A549 (cell line): ENCODE measurements around the gene TCF12.

Experiments used
- EHMT2 ChIP-seq: fragments of 200-600 bp; sonication (generic); IDR thresholded peaks from 2 replicates; pipeline ENCODE4 v1.6.1; 2016; ENCODE audit warnings: antibody characterized with exemption, low read depth, mild to moderate bottlenecking, moderate library complexity
- JUN ChIP-seq, 2 experiments: fragments of >200 bp; sonication (Bioruptor Twin); formaldehyde crosslinking; IDR thresholded peaks; 2 replicates in 1 of 2; 3 replicates in 1 of 2; pipeline ENCODE4 v1.6.1; 2016 to 2017
- KDM5A ChIP-seq: fragments of 200-600 bp; sonication (generic); IDR thresholded peaks from 2 replicates; pipeline ENCODE4 v1.6.1; 2016; ENCODE audit warnings: antibody characterized with exemption, mild to moderate bottlenecking
- MAZ ChIP-seq: fragments of 150-350 bp; IDR thresholded peaks from 2 replicates; pipeline ENCODE4 v1.6.1; 2014; ENCODE audit warnings: antibody characterized with exemption, low read depth, low read length, borderline replicate concordance
- NFE2L2 ChIP-seq: fragments of 150-350 bp; conservative IDR thresholded peaks from 2 replicates; pipeline ENCODE4 v1.6.1; 2014; ENCODE audit warnings: low read length
- SMC3 ChIP-seq: fragments of >200 bp; sonication (Bioruptor Twin); formaldehyde crosslinking; IDR thresholded peaks from 3 replicates; pipeline ENCODE4 v1.6.1; 2018; ENCODE audit warnings: inconsistent platforms
- ZSCAN20 ChIP-seq: fragments of 250-450 bp; sonication (Bioruptor Pico); IDR thresholded peaks from 2 replicates; pipeline ENCODE4 v1.8.0; 2022; ENCODE audit warnings: mild to moderate bottlenecking, moderate library complexity
- TF ChIP-seq, protein P1 (sequence below): fragments of >200 bp; sonication (Bioruptor Twin); formaldehyde crosslinking; IDR thresholded peaks from 3 replicates; pipeline ENCODE4 v1.5.1; 2016
- TF ChIP-seq, protein P2 (sequence below): IDR thresholded peaks from 2 replicates; pipeline ENCODE4 v1.6.1; 2012; ENCODE audit warnings: low read depth, borderline replicate concordance

- TF ChIP-seq EHMT2 (no peak), ZSCAN20 (CRISPR knock-in tag) (no peak), KDM5A (no peak), SMC3 (no peak), MAZ (no peak), NFE2L2 (no peak), JUN (IDR thresholded peaks at IDR 0.05) (no peak)
- TF ChIP-seq, protein P1, sequence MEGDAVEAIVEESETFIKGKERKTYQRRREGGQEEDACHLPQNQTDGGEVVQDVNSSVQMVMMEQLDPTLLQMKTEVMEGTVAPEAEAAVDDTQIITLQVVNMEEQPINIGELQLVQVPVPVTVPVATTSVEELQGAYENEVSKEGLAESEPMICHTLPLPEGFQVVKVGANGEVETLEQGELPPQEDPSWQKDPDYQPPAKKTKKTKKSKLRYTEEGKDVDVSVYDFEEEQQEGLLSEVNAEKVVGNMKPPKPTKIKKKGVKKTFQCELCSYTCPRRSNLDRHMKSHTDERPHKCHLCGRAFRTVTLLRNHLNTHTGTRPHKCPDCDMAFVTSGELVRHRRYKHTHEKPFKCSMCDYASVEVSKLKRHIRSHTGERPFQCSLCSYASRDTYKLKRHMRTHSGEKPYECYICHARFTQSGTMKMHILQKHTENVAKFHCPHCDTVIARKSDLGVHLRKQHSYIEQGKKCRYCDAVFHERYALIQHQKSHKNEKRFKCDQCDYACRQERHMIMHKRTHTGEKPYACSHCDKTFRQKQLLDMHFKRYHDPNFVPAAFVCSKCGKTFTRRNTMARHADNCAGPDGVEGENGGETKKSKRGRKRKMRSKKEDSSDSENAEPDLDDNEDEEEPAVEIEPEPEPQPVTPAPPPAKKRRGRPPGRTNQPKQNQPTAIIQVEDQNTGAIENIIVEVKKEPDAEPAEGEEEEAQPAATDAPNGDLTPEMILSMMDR = no peak
- TF ChIP-seq, protein P2, sequence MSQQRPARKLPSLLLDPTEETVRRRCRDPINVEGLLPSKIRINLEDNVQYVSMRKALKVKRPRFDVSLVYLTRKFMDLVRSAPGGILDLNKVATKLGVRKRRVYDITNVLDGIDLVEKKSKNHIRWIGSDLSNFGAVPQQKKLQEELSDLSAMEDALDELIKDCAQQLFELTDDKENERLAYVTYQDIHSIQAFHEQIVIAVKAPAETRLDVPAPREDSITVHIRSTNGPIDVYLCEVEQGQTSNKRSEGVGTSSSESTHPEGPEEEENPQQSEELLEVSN = no peak
These were observed 123.0 kb downstream of the TCF12 start for GRCh38 chr15:57041416-57041815.
